Skeletal muscle cell (primary cell): Measurements from ENCODE around the gene PFKFB4.
"Not testable (repeated sequence)": the region's sequence is repeated elsewhere in the genome, so short reads cannot be mapped to it uniquely, and the experiment has no call there.

ENCODE experiments used
- DNase-seq: peaks from one replicate; pipeline ENCODE4 v3.0.0-alpha.2; 2010; ENCODE audit warnings: low read depth
- H3K4me3 ChIP-seq: 2 replicates; pipeline ENCODE4 v1.5.1; 2011; ENCODE audit warnings: low read depth, mild to moderate bottlenecking, control low read depth, low read length, moderate library complexity

The PFKFB4 gene

DNA sequence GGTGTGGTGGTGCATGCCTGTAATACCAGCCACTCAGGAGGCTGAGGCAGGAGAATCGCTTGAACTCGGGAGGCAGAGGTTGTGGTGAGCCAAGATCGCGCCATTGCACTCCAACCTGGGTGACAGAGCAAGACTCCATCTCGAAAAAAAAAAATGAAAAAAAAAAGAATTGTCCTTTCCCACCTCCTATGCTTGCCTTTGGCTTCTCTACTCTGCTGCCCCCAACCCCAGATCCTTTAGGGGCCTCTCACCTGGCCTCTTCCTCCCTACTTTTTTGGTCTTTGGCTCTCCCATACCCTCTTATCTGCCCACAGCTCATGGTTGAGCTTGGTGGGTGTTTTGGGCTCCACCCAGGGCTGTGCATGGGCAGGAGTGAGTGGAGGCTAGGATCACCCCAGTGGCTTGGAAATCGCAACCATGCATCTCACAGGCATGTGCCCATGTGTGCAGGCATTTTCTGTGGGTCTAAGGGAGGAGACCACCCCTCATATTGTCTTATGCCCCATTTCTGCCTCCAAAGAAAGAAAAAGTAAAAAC is 50.6 kb downstream of the PFKFB4 start:
- H3K4me3 ChIP-seq, result no peak overlapping the region

GRCh38 chr3:48505146-48505545 is 51.5 kb downstream of the PFKFB4 start:
- H3K4me3 ChIP-seq, result no peak overlapping the region
- no peak for DNase-seq

More for the DNA sequence above, 50.6 kb downstream of the PFKFB4 start:
- no peak for DNase-seq

GRCh38 chr3:48504051-48504946 is 52.3 kb downstream of the PFKFB4 start, which contains the start of gene SHISA5:
Gene SHISA5, minus strand, starts transcription at chr3:48504174. Its CDS starts 80 bp downstream, at chr3:48504094.
- DNase-seq, result peak; percentile 31
- peak within 1 kb of the TSS; percentile 73 for H3K4me3 ChIP-seq

- peak overlapping the region; percentile 73 for H3K4me3 ChIP-seq
- DNase-seq, result no peak
Measured at GRCh38 chr3:48503401-48504050, 53.1 kb downstream of the PFKFB4 start.

DNA sequence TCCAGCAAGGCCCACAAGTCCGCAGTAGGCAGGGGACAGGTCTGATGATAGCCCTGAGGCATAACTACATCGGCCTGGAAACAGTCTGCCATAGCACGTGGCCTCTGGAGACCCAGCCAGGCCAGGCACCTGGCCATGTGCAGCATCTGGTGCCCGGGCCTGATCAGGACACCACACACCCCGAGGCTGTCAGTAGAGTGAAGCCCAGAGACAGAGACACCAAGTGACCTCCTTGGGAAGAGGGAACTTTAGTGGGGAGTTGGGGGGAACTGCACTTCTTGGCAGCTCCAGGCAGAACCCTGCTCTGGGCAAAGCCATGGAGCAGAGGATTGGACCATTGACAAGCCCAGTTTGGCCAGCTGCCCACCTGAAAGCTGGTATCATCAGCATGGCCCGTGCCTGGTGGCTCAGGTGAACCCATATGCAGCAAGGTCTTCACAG is 53.9 kb downstream of the PFKFB4 start:
- DNase-seq, result no peak
- peak overlapping the region; percentile 73 for H3K4me3 ChIP-seq

GRCh38 chr3:48502121-48502520 is 54.5 kb downstream of the PFKFB4 start:
- no peak overlapping the region for H3K4me3 ChIP-seq
- no peak for DNase-seq

GRCh38 chr3:48501196-48501595 is 55.4 kb downstream of the PFKFB4 start:
- H3K4me3 ChIP-seq, result no peak overlapping the region
- no peak for DNase-seq

GRCh38 chr3:48500656-48501055 is 55.9 kb downstream of the PFKFB4 start:
- H3K4me3 ChIP-seq, result no peak overlapping the region
- no peak for DNase-seq

GRCh38 chr3:48493203-48493501 is 63.5 kb downstream of the PFKFB4 start:
- no peak overlapping the region for H3K4me3 ChIP-seq

GRCh38 chr3:48492461-48493202 is 64.0 kb downstream of the PFKFB4 start:
- no peak for DNase-seq

More at GRCh38 chr3:48493203-48493501, 63.5 kb downstream of the PFKFB4 start:
- DNase-seq, result no peak

GRCh38 chr3:48486952-48487351 is 69.7 kb downstream of the PFKFB4 start:
- no peak overlapping the region for H3K4me3 ChIP-seq
- no peak for DNase-seq

More at GRCh38 chr3:48492461-48493202, 64.0 kb downstream of the PFKFB4 start:
- H3K4me3 ChIP-seq, result no peak overlapping the region

- not testable (repeated sequence) for H3K4me3 ChIP-seq, DNase-seq
Measured at GRCh38 chr3:48482822-48483221, 73.8 kb downstream of the PFKFB4 start.

DNA sequence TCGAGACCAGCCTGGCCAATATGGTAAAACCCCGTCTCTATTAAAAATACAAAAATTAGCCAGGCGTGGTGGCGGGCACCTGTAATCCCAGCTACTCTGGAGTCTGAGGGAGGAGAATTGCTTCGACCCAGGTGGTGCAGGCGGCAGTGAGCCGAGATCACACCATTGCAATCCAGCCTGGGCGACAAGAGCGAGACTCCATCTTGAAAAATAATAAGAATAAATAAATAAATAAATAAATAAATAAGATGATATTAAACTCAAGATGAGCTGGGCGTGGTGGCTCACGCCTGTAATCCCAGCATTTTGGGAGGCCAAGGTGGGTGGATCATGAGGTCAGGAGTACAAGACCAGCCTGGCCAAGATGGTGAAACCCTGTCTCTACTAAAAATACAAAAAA is 75.7 kb downstream of the PFKFB4 start:
- DNase-seq, H3K4me3 ChIP-seq: not testable (repeated sequence)

DNA sequence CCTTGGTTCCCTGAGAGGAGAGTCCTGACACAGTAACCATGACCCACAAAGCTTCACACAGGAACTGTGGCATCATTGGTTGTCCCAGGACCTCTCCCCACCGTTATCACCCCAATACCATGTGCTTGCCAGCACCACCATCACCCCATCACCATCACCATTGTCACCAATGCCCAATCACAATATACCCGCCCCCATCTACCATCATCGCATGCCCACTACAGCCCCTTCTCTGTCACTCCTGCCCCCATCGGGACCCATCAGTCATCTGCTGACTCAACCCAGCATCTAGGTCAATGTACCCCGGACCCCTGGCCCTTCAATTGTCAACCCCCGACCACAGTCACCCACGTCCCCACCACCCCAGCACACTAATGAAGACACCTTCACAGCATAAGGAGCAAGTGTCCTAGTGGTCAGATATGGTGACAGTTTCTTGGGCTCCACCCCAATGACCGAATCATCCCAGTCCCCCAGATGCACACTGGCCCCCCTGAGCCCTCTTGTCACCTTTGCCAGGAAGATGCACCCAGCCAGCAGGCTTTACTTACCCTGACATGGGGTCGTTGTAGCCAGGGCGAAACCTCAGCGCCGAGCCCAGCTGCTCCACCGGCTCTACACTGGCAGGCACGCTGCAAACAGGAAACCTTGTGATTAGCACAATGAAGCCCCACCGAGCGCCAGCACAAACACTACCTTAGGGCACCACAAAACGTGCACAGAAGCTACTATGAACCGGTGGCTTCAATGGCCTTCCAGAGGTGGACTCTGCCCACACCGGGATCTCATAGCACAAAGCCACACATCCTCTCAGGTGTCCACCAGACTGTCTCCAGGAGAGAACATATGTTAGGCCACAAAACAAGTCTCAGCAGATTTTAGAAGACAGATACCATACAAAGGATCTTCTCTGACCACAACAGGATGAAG is 77.7 kb downstream of the PFKFB4 start:
- H3K4me3 ChIP-seq, result no peak overlapping the region
- no peak for DNase-seq

DNA sequence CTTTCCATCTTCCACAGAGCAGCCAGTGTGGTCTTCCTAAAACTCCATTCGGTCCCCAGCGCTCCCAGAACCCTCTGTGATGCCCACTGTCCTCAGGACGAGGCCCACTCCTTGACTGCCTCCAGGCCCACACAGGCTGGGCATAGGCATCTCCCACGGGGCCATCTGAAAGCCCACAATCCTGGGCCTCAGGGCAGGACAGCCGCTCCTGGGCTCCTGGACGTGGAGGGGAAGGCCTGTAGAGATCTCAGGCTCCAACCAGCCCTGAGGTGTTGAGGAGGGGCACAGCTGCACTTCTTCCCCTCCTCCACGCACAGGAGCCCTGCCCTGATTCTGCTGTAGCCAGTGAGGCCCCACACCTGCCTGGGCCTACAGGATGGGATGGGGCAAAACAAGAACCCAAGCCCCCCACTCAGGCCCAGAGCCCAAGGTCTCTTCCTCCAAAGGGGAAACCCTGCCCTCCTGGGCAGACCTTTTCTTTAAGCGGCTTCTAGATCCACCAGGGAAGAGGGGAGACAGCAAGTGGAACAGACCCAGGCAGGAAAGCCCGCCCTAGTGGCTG is 78.6 kb downstream of the PFKFB4 start:
- DNase-seq, result no peak
- no peak overlapping the region for H3K4me3 ChIP-seq

GRCh38 chr3:48476426-48477053 is 80.1 kb downstream of the PFKFB4 start:
- H3K4me3 ChIP-seq, result no peak overlapping the region
- no peak for DNase-seq

DNA sequence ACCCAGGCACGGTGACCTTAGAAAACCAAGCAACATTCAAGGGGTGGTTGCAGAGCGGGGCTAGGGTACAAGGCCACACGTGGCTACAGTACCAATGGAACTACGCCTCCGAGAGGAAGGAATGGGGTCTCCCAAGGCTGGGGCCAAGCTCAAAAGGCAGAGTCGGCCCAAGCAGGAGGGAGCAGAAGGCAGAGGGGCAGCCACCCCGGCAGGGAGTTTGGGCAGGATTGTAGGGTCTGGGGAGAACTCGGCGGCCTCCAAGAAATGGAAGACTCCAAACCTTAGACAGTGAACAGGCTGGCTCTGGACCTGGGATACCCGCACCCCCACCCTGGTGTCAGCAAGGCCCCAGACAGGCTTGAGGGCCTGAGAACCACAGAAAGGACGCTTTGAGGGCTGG is 81.4 kb downstream of the PFKFB4 start:
- DNase-seq, result no peak

DNA sequence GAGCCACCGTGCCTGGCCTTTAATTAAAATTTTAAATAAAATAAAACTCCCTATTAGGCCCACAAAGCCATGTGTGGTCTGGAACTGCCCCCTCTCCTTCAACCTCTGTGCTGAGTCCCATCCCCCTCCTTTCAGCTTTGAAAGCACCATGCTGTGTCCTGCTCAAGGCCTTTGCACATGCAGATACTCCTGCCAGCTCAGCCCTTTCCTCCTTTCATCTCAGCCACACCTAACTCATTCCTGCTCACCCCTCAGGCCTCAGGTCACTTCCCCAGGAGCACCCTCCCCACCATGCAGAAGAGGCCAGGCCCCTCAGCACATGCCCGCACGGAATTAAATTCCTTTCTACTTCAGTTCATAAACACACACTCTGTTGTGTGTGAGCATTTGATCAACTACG is 82.0 kb downstream of the PFKFB4 start:
- no peak for DNase-seq
- H3K4me3 ChIP-seq, result no peak overlapping the region

More for the DNA sequence above, 81.4 kb downstream of the PFKFB4 start:
- H3K4me3 ChIP-seq, result no peak overlapping the region
